ENCODE data around the gene KRTAP19-5. TPM values are rescaled to one million over a fixed set of nuclear protein-coding genes. Genes with fewer than 3 reads are reported as not detected.

KRTAP19-5 gene
- total RNA-seq: not detected in 2 replicates

DNA sequence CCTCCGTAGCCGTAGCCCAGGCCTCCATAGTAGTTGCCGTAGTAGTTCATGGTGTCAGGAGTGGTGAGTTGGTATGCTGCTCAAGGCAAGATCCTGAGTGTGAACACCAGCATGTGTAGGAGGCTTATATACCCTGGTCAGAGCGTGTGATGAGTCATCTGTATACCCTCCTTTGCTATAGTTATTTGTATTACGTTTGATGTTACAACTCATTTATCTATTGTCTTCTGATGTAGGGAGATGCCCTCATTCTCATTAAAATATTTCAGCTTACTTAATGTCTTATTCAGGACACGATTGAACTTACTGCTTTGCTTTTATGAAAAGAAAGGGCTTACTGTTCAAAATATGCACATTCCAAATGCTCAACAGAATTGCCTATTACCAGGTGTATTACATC is at the start of gene KRTAP19-5:
Gene KRTAP19-5, minus strand, starts transcription at position 101 of the 400 bp plus-strand sequence. Its CDS starts 51 bp downstream, at position 50.

DNA sequence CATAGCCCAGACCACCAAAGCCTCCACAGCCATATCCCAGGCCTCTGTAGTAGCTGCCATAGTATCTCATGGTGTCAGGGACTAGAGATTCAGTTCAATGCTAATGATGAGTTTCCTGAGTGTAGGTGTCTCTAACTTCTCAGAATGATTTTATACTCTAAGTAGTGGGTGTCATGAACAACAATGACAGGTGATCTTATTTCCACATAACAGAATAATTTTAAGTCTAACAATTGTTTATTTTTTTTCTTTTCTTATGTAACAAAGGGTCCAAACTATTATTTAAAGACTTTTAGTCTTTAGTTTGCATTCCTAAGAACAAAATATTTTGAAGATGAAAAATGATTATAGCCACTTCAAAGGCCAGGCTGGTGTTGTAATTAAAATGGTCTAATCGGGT is 39.8 kb upstream of the KRTAP19-5 start, which contains the start of gene KRTAP19-6:
Gene KRTAP19-6, minus strand, starts transcription at position 101 of the 400 bp plus-strand sequence. Its CDS starts 31 bp downstream, at position 70.

GRCh38 chr21:30497065-30497464 is 4.9 kb downstream of the KRTAP19-5 start, which contains the start of gene KRTAP19-4:
Gene KRTAP19-4, minus strand, starts transcription at chr21:30497165. Its CDS starts 55 bp downstream, at chr21:30497110.

GRCh38 chr21:30491963-30492428 is 9.9 kb downstream of the KRTAP19-5 start, which contains the start of gene KRTAP19-3:
Gene KRTAP19-3, minus strand, starts transcription at chr21:30492013. Its CDS starts 56 bp downstream, at chr21:30491957.

GRCh38 chr21:30487336-30487735 is 14.6 kb downstream of the KRTAP19-5 start, which contains the start of gene KRTAP19-2:
Gene KRTAP19-2, minus strand, starts transcription at chr21:30487436. Its CDS starts 88 bp downstream, at chr21:30487348.

GRCh38 chr21:30480145-30480544 is 21.8 kb downstream of the KRTAP19-5 start, which contains the start of gene KRTAP19-1:
Gene KRTAP19-1, minus strand, starts transcription at chr21:30480367. Its CDS starts 50 bp downstream, at chr21:30480317.

Other genes starting within 250 kb of the KRTAP19-5 start
- gene KRTAP24-1, start 219.2 kb downstream of the KRTAP19-5 start, total RNA-seq: not detected in 2 replicates
- gene KRTAP25-1, start 212.6 kb downstream of the KRTAP19-5 start, total RNA-seq: not detected in 2 replicates
- gene KRTAP26-1, start 181.8 kb downstream of the KRTAP19-5 start, total RNA-seq: not detected in 2 replicates
- gene KRTAP27-1, start 164.4 kb downstream of the KRTAP19-5 start, total RNA-seq: not detected in 2 replicates
- not detected in 2 replicates for gene KRTAP23-1, start 153.5 kb downstream of the KRTAP19-5 start, total RNA-seq
- gene KRTAP13-2, start 129.9 kb downstream of the KRTAP19-5 start, total RNA-seq: not detected in 2 replicates
- not detected in 2 replicates for gene KRTAP13-1, start 106.1 kb downstream of the KRTAP19-5 start, total RNA-seq
- not detected in 2 replicates for gene KRTAP13-3, start 76.2 kb downstream of the KRTAP19-5 start, total RNA-seq
- not detected in 2 replicates for gene KRTAP13-4, start 71.9 kb downstream of the KRTAP19-5 start, total RNA-seq
- not detected in 2 replicates for gene KRTAP15-1, start 61.9 kb downstream of the KRTAP19-5 start, total RNA-seq
- not detected in 2 replicates for gene KRTAP19-1, start 21.8 kb downstream of the KRTAP19-5 start, total RNA-seq
- gene KRTAP19-2, start 14.7 kb downstream of the KRTAP19-5 start, total RNA-seq: not detected in 2 replicates
- not detected in 2 replicates for gene KRTAP19-3, start 10.1 kb downstream of the KRTAP19-5 start, total RNA-seq
- gene KRTAP19-4, start 5.0 kb downstream of the KRTAP19-5 start, total RNA-seq: not detected in 2 replicates
- gene KRTAP19-6, start 39.7 kb upstream of the KRTAP19-5 start, total RNA-seq: not detected in 2 replicates
- not detected in 2 replicates for gene KRTAP19-7, start 59.2 kb upstream of the KRTAP19-5 start, total RNA-seq
- not detected in 2 replicates for gene KRTAP22-2, start 88.3 kb upstream of the KRTAP19-5 start, total RNA-seq
- gene KRTAP6-3, start 90.3 kb upstream of the KRTAP19-5 start, total RNA-seq: not detected in 2 replicates
- gene KRTAP6-2, start 96.8 kb upstream of the KRTAP19-5 start, total RNA-seq: not detected in 2 replicates
- gene KRTAP22-1, start 98.9 kb upstream of the KRTAP19-5 start, total RNA-seq: not detected in 2 replicates
- not detected in 2 replicates for gene KRTAP6-1, start 111.8 kb upstream of the KRTAP19-5 start, total RNA-seq
- not detected in 2 replicates for gene KRTAP20-1, start 114.3 kb upstream of the KRTAP19-5 start, total RNA-seq
- gene KRTAP20-4, start 118.5 kb upstream of the KRTAP19-5 start, total RNA-seq: not detected in 2 replicates
- not detected in 2 replicates for gene KRTAP20-2, start 133.1 kb upstream of the KRTAP19-5 start, total RNA-seq
- gene KRTAP20-3, start 140.7 kb upstream of the KRTAP19-5 start, total RNA-seq: not detected in 2 replicates
- gene KRTAP21-3, start 216.6 kb upstream of the KRTAP19-5 start, total RNA-seq: not detected in 2 replicates
- gene KRTAP21-2, start 245.1 kb upstream of the KRTAP19-5 start, total RNA-seq: not detected in 2 replicates

Measured in mammary microvascular endothelial cell (primary cell).